ENCODE measurements around the gene RAB37. TPM values are rescaled to one million over a fixed set of nuclear protein-coding genes. Genes with fewer than 3 reads are reported as not detected.

Gene RAB37
- total and polyA plus RNA-seq, 10 donors, result 16.6 to 37.6 (median 24.0) TPM

DNA sequence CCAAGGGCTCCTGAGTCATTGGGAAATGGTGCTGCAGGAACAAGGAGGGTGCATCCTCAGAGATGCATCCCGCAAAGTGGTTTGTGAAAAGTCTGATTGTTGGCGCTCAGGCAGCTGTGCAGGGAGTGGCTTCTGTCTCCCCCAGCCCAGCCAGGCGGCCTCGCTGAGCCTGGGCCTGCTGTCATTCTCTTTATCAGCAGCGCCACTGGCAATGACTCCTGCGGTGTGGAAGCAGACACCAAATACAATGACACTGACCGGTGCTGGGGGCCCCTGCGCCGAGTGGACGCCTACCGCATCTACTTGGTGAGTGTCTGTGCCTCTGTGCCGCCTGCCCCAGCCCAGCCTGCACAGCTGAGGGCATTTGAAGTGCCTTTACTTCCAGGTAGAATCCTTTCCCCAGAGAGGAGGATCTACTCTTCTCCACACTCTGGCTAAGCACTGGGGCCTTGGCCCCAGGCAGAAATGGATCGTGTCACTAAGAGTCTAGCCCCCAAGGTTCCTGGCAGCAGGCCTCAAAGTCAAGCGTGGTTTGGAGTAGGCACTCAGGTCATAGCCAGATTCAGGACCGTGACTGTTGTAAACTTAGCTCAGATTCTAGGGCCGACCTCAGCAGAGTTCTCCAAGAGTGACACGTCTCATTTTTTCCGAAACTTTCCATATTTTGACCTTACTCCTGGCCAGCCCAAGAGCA lies 58.4 kb downstream of the RAB37 start:
- no peak for TF ChIP-seq POLR2AphosphoS5 (IDR thresholded peaks at IDR 0.05)
- no peak for TF ChIP-seq POLR2A (IDR thresholded peaks at IDR 0.05)
- TF ChIP-seq, protein P1, sequence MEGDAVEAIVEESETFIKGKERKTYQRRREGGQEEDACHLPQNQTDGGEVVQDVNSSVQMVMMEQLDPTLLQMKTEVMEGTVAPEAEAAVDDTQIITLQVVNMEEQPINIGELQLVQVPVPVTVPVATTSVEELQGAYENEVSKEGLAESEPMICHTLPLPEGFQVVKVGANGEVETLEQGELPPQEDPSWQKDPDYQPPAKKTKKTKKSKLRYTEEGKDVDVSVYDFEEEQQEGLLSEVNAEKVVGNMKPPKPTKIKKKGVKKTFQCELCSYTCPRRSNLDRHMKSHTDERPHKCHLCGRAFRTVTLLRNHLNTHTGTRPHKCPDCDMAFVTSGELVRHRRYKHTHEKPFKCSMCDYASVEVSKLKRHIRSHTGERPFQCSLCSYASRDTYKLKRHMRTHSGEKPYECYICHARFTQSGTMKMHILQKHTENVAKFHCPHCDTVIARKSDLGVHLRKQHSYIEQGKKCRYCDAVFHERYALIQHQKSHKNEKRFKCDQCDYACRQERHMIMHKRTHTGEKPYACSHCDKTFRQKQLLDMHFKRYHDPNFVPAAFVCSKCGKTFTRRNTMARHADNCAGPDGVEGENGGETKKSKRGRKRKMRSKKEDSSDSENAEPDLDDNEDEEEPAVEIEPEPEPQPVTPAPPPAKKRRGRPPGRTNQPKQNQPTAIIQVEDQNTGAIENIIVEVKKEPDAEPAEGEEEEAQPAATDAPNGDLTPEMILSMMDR (IDR thresholded peaks at IDR 0.05 in 8 of 11, conservative IDR thresholded peaks at IDR 0.05 in 3 of 11), result no peak
- Histone ChIP-seq H3K27ac (no peak overlapping the region), H3K27me3 (replicated peaks in 1 of 7) (no peaks in the 10 kb centered on the region), H3K4me3 (no peak overlapping the region), H3K4me1 (peaks cover 9 to 14% (median 13%) of the 10 kb centered on the region in 6 donors), H3K9me3 (no peaks in the 10 kb centered on the region), H3K36me3 (peaks cover 0 to 94% (median 63%) of the 10 kb centered on the region in 6 donors)
- no peak for DNase-seq
- WGBS, 5 donors, result 89 to 97% (median 95%) methylated on average over 11 to 18 of the region's 18 CpGs
- intact Hi-C loops (cut with DNase I; ENCODE audit: low total_unique reads), result loop anchor here (10.0 kb wide), 1 partner anchor 139 kb away; the partner anchor contains the start of gene OTOP3

GRCh38 chr17:74796211-74796610 lies 59.2 kb downstream of the RAB37 start:
- Histone ChIP-seq H3K27me3 (replicated peaks in 1 of 7) (no peaks in the 10 kb centered on the region), H3K9me3 (no peaks in the 10 kb centered on the region), H3K36me3 (peaks cover 0 to 95% (median 67%) of the 10 kb centered on the region in 6 donors), H3K4me3 (no peak overlapping the region), H3K27ac (no peak overlapping the region), H3K4me1 (peaks cover 2 to 6% (median 6%) of the 10 kb centered on the region in 6 donors)
- TF ChIP-seq POLR2A (IDR thresholded peaks at IDR 0.05) (no peak), POLR2AphosphoS5 (IDR thresholded peaks at IDR 0.05) (no peak)
- TF ChIP-seq, protein P1 (IDR thresholded peaks at IDR 0.05 in 8 of 11, conservative IDR thresholded peaks at IDR 0.05 in 3 of 11), result no peak
- intact Hi-C loops (cut with DNase I; ENCODE audit: low total_unique reads), result loop anchor here (10.0 kb wide), 1 partner anchor 139 kb away; the partner anchor contains the start of gene OTOP3
- no peak for DNase-seq
- WGBS, 5 donors, result 75 to 99% (median 92%) methylated on average over 4 of the region's 4 CpGs

DNA sequence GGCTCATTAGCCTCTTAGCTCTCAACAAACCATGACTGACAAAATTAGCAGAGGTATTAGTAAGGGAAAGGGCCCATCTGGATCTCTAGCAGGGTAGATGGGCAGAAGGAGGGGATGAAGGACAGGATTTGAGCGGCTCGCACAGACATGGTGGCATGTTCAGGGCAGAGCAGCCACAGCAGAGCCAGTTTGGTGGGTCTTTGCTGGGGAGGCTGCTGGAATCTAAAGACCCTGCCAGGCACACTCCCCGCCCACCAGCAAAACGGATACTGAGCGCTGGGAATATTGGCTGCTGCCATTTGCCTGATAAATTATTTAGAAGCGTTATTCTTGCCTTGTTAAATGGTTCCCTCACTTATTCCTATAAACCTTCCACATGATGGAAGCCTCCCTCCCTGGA lies 59.8 kb downstream of the RAB37 start:
- Histone ChIP-seq H3K9me3 (no peaks in the 10 kb centered on the region), H3K27ac (no peak overlapping the region), H3K36me3 (peaks cover 0 to 100% (median 70%) of the 10 kb centered on the region in 6 donors), H3K4me1 (no peaks in the 10 kb centered on the region), H3K4me3 (no peak overlapping the region), H3K27me3 (replicated peaks in 1 of 7) (no peaks in the 10 kb centered on the region)
- no peak for DNase-seq
- intact Hi-C loops (cut with DNase I; ENCODE audit: low total_unique reads), result loop anchor here (10.0 kb wide), 1 partner anchor 138 kb away; the partner anchor contains the start of gene OTOP3
- TF ChIP-seq, protein P1 (IDR thresholded peaks at IDR 0.05 in 8 of 11, conservative IDR thresholded peaks at IDR 0.05 in 3 of 11), result no peak
- TF ChIP-seq POLR2A (IDR thresholded peaks at IDR 0.05) (no peak), POLR2AphosphoS5 (IDR thresholded peaks at IDR 0.05) (no peak)
- WGBS, 5 donors, result 91 to 99% (median 97%) methylated on average over 5 to 6 of the region's 6 CpGs

Small RNA genes lying within 50 kb of the gene (microRNA-seq; reads per million reads assigned to microRNA genes)
- 58.2 to 125 (median 72.6) reads per million in 3 donors for gene MIR3615

Other genes with a start within 250 kb of the RAB37 start
- gene CD300LB, start 205.8 kb upstream of the RAB37 start, total RNA-seq, result 1 to 10 TPM; 1.2 to 5.6 (median 3.0) TPM
- 1 to 10 TPM in 2 of 3 donors, under 1 TPM in 1; 0.47 to 2.0 (median 1.0) TPM for gene CD300LB, start 205.8 kb upstream of the RAB37 start, polyA plus RNA-seq
- gene CD300C, start 191.1 kb upstream of the RAB37 start, total RNA-seq, result 10 to 100 TPM in 2 of 7 donors, 1 to 10 TPM in 5; 4.3 to 10.3 (median 6.0) TPM
- gene CD300C, start 191.1 kb upstream of the RAB37 start, polyA plus RNA-seq, result 1 to 10 TPM in 2 of 3 donors, under 1 TPM in 1; 0.96 to 1.2 (median 1.0) TPM
- 10 to 100 TPM in 1 of 7 donors, 1 to 10 TPM in 4, not detected in 2; 1.8 to 20.0 (median 3.7) TPM for gene CD300H, start 169.7 kb upstream of the RAB37 start, total RNA-seq
- gene CD300H, start 169.7 kb upstream of the RAB37 start, polyA plus RNA-seq, result 1 to 10 TPM; 1.5 to 4.8 (median 4.1) TPM
- 1 to 10 TPM in 1 of 7 donors, not detected in 6; 1.4 TPM for gene CD300LD, start 145.0 kb upstream of the RAB37 start, total RNA-seq
- under 1 TPM in 1 of 3 donors, not detected in 2; 0.06 TPM for gene CD300LD, start 145.0 kb upstream of the RAB37 start, polyA plus RNA-seq
- 10 to 100 TPM in 3 of 7 donors, 1 to 10 TPM in 4; 1.7 to 20.3 (median 6.4) TPM for gene CD300E, start 113.5 kb upstream of the RAB37 start, total RNA-seq
- gene CD300E, start 113.5 kb upstream of the RAB37 start, polyA plus RNA-seq, result 1 to 10 TPM in 2 of 3 donors, under 1 TPM in 1; 0.99 to 5.3 (median 3.0) TPM
- 10 to 100 TPM; 29.5 to 45.8 (median 33.0) TPM for gene CD300LF, start 24.3 kb upstream of the RAB37 start, total RNA-seq
- 10 to 100 TPM; 13.1 to 30.6 (median 23.9) TPM for gene CD300LF, start 24.3 kb upstream of the RAB37 start, polyA plus RNA-seq
- gene NHERF1, start 11.4 kb downstream of the RAB37 start, total RNA-seq, result 10 to 100 TPM; 41.9 to 85.6 (median 53.9) TPM
- 10 to 100 TPM; 28.7 to 51.8 (median 37.2) TPM for gene NHERF1, start 11.4 kb downstream of the RAB37 start, polyA plus RNA-seq
- 10 to 100 TPM; 25.6 to 48.4 (median 41.5) TPM for gene NAT9, start 39.1 kb downstream of the RAB37 start, total RNA-seq
- gene NAT9, start 39.1 kb downstream of the RAB37 start, polyA plus RNA-seq, result 10 to 100 TPM; 30.4 to 37.4 (median 33.2) TPM
- gene GRIN2C, start 122.6 kb downstream of the RAB37 start, total RNA-seq, result 1 to 10 TPM in 1 of 7 donors, under 1 TPM in 3, not detected in 3; 0.17 to 1.5 (median 0.43) TPM
- under 1 TPM in 2 of 3 donors, not detected in 1; 0.02 to 0.16 TPM for gene GRIN2C, start 122.6 kb downstream of the RAB37 start, polyA plus RNA-seq
- 100 to 1,000 TPM in 1 of 7 donors, 10 to 100 TPM in 6; 17.7 to 114 (median 41.3) TPM for gene FDXR, start 135.7 kb downstream of the RAB37 start, total RNA-seq
- 10 to 100 TPM; 13.6 to 66.1 (median 17.9) TPM for gene FDXR, start 135.7 kb downstream of the RAB37 start, polyA plus RNA-seq
- gene FADS6, start 156.4 kb downstream of the RAB37 start, total RNA-seq, result 1 to 10 TPM; 1.5 to 8.8 (median 5.4) TPM
- gene FADS6, start 156.4 kb downstream of the RAB37 start, polyA plus RNA-seq, result 1 to 10 TPM in 1 of 3 donors, under 1 TPM in 2; 0.13 to 2.4 (median 0.61) TPM
- gene USH1G, start 186.0 kb downstream of the RAB37 start, total RNA-seq, result not detected
- gene USH1G, start 186.0 kb downstream of the RAB37 start, polyA plus RNA-seq, result not detected
- gene OTOP2, start 187.0 kb downstream of the RAB37 start, total RNA-seq, result not detected
- gene OTOP2, start 187.0 kb downstream of the RAB37 start, polyA plus RNA-seq, result not detected
- gene OTOP3, start 198.6 kb downstream of the RAB37 start, total RNA-seq, result not detected
- gene OTOP3, start 198.6 kb downstream of the RAB37 start, polyA plus RNA-seq, result not detected
- gene HID1, start 235.5 kb downstream of the RAB37 start, total RNA-seq, result 10 to 100 TPM; 11.9 to 39.4 (median 26.5) TPM
- 10 to 100 TPM in 2 of 3 donors, 1 to 10 TPM in 1; 5.2 to 23.8 (median 17.2) TPM for gene HID1, start 235.5 kb downstream of the RAB37 start, polyA plus RNA-seq

All from spleen (tissue), 11 donors.